Measurements from ENCODE around the gene CPT1A.

CPT1A gene

GRCh38 chr11:68826726-68827125, 15.0 kb downstream of the CPT1A start:
- no peak overlapping the region for H3K27ac ChIP-seq
- TF ChIP-seq CTCF (conservative IDR thresholded peaks at IDR 0.05) = no peak

GRCh38 chr11:68825571-68825970, 16.1 kb downstream of the CPT1A start:
- peak; percentile 50 for TF ChIP-seq CTCF (conservative IDR thresholded peaks at IDR 0.05)
- H3K27ac ChIP-seq = no peak overlapping the region

GRCh38 chr11:68822546-68822945, 19.2 kb downstream of the CPT1A start:
- H3K27ac ChIP-seq = no peak overlapping the region
- TF ChIP-seq CTCF (conservative IDR thresholded peaks at IDR 0.05) = no peak

- H3K27ac ChIP-seq = no peak overlapping the region
- 0 out of 2 replicates have a peak, but pooled peaks have one; percentile 11 for TF ChIP-seq CTCF (conservative IDR thresholded peaks at IDR 0.05)
These were observed 20.0 kb downstream of the CPT1A start for GRCh38 chr11:68821670-68822069.

- TF ChIP-seq CTCF (conservative IDR thresholded peaks at IDR 0.05) = no peak
- H3K27ac ChIP-seq = peak overlapping the region; percentile 48
These were observed 22.4 kb downstream of the CPT1A start for GRCh38 chr11:68819362-68819761.

- TF ChIP-seq CTCF (conservative IDR thresholded peaks at IDR 0.05) = no peak
- no peak overlapping the region for H3K27ac ChIP-seq
These were observed 23.5 kb downstream of the CPT1A start for GRCh38 chr11:68818181-68818580.

GRCh38 chr11:68817554-68817953, 24.2 kb downstream of the CPT1A start:
- H3K27ac ChIP-seq = no peak overlapping the region; the same call in 1 of the 2 replicates
- TF ChIP-seq CTCF (conservative IDR thresholded peaks at IDR 0.05) = no peak
